Fibroblast of villous mesenchyme (primary cell): ENCODE data around the gene NIP7. TPM values are rescaled to one million over a fixed set of nuclear protein-coding genes. Genes with fewer than 3 reads are reported as not detected.
A peak's percentile ranks its signal among the peaks of the same experiment; 100 is the strongest.

Experiments used
- DNase-seq: peaks from one replicate; pipeline ENCODE4 v3.0.0-alpha.2; 2010; ENCODE audit warnings: low read depth
- H3K4me3 ChIP-seq: 2 replicates; pipeline ENCODE4 v1.5.1; 2011; ENCODE audit warnings: low read depth, mild to moderate bottlenecking, low read length
- CTCF ChIP-seq: IDR thresholded peaks from 2 replicates; pipeline ENCODE4 v1.5.1; 2012; ENCODE audit warnings: low read depth, mild to moderate bottlenecking, low read length; ENCODE audit not compliant: insufficient read depth
- total RNA-seq: library from RNA; depleted of rRNA; stranded (reverse); fragments of >200 nt; gene quantifications from 2 replicates; pipeline ENCODE4 v1.2.3, GENCODE V29; 2012

Gene NIP7
- total RNA-seq, 1 donor, result 35.4 TPM

- peak overlapping the region; percentile 85 for H3K4me3 ChIP-seq
- peak; percentile 2 for TF ChIP-seq CTCF
- peak; percentile 24 for DNase-seq
These were observed 27.8 kb upstream of the NIP7 start for GRCh38 chr16:69311533-69312387.

GRCh38 chr16:69313469-69313868, 26.1 kb upstream of the NIP7 start:
- no peak for DNase-seq
- no peak overlapping the region for H3K4me3 ChIP-seq
- TF ChIP-seq CTCF, result no peak

GRCh38 chr16:69314534-69314933, 25.0 kb upstream of the NIP7 start:
- H3K4me3 ChIP-seq, result no peak overlapping the region
- DNase-seq, result no peak
- TF ChIP-seq CTCF, result no peak

DNA sequence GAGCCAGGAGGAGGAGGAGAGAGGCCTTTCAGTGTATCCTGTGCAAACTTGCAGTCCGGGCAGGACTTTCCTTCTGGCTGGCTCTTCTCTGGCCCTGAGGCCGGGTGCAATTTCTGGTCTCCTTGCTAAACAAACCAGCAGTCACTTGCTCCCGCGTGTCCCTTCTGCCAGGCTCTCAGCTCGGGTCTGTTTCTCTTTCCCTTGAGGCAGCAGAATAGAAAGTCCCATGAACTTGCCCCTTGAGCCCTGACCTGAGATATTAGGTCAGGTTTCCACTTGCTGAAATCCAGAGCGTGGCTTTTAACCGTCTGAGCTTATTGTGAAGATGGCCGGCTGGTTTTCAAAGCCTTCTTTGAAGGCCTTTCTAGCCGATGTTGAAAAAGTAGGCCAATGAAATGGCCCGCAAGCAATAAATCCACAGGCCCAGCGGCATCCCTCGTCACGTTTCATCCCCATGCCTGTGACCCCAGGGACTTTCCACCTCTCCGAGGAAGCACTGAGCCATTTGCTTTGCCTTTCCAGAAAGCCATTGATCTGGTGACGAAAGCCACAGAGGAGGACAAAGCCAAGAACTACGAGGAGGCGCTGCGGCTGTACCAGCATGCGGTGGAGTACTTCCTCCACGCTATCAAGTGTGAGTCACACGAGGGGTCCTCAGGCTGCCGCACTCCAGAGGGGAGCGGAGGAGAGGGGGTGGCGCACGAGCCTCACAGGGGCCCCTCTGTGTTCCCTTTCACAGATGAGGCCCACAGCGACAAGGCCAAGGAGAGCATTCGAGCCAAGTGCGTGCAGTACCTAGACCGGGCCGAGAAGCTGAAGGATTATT, 23.9 kb upstream of the NIP7 start:
- TF ChIP-seq CTCF, result no peak
- DNase-seq, result no peak
- no peak overlapping the region for H3K4me3 ChIP-seq

GRCh38 chr16:69316595-69317034, 23.0 kb upstream of the NIP7 start:
- no peak for TF ChIP-seq CTCF
- no peak for DNase-seq
- no peak overlapping the region for H3K4me3 ChIP-seq

- H3K4me3 ChIP-seq, result no peak overlapping the region
- TF ChIP-seq CTCF, result no peak
- no peak for DNase-seq
These were observed 21.2 kb upstream of the NIP7 start for GRCh38 chr16:69318177-69318910.
